Prostate gland (tissue), 2 donors: ENCODE results near the gene ZNF57.

Experiments used
- CTCF ChIP-seq, 4 experiments: fragments of 200-600 bp in 2 of 4; fragments of 450-650 bp in 2 of 4; sonication (generic) in 2 of 4; IDR thresholded peaks; 1 replicate in 3 of 4; 2 replicates in 1 of 4; pipeline ENCODE4 v1.5.1; 2016 to 2019; ENCODE audit warnings: antibody characterized with exemption in 4 of 4, mild to moderate bottlenecking in 2 of 4, moderate library complexity in 2 of 4
- POLR2A ChIP-seq: fragments of 450-650 bp; IDR thresholded peaks from one replicate; pipeline ENCODE4 v1.6.1; 2016; ENCODE audit warnings: antibody characterized with exemption, mild to moderate bottlenecking

- TF ChIP-seq CTCF (IDR thresholded peaks at IDR 0.05), result no peak
- TF ChIP-seq POLR2A, result no peak
Observed at GRCh38 chr19:2927032-2927430, 26.3 kb downstream of the ZNF57 start.
